IPS-NIHi7 (cell line): ENCODE data around the gene DHDH.

Source experiments
- DNase-seq: peaks from one replicate; pipeline ENCODE4 v3.0.0; 2012; ENCODE audit warnings: mixed read lengths; ENCODE audit errors: extremely low spot score

Gene DHDH

DNA sequence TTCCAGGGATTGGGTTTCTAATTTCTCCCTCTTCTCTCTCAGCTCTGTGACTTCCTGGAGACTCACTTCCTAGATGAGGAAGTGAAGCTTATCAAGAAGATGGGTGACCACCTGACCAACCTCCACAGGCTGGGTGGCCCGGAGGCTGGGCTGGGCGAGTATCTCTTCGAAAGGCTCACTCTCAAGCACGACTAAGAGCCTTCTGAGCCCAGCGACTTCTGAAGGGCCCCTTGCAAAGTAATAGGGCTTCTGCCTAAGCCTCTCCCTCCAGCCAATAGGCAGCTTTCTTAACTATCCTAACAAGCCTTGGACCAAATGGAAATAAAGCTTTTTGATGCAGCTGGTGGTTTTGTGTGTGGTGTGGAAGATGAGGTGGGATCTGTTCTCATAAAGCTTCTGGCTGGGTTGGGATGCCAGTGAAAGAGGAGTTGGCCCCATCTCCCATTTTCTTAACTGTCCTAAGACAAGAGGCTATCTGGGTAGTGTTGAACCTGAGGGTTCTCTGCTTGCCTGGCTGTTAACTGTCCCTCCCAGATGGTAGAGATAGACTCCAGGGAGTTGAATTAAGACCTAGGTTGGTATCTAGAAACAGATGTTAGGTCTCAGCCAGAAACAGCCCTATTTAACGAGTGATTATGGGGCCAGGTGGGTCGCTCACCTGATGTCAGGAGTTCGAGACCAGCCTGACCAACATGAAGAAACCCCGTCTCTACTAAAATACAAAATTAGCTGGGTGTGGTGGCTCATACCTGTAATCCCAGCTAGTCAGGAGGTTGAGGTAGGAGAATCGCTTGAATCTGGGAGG lies 33.2 kb downstream of the DHDH start:
- DNase-seq = no peak

GRCh38 chr19:48967346-48968178 lies 34.1 kb downstream of the DHDH start:
- no peak for DNase-seq

- DNase-seq = no peak
These were observed 34.7 kb downstream of the DHDH start for GRCh38 chr19:48968179-48968661.

GRCh38 chr19:48968813-48969218 lies 35.3 kb downstream of the DHDH start:
- DNase-seq = no peak

- DNase-seq = no peak
These were observed 36.0 kb downstream of the DHDH start for GRCh38 chr19:48969276-48970138.

DNA sequence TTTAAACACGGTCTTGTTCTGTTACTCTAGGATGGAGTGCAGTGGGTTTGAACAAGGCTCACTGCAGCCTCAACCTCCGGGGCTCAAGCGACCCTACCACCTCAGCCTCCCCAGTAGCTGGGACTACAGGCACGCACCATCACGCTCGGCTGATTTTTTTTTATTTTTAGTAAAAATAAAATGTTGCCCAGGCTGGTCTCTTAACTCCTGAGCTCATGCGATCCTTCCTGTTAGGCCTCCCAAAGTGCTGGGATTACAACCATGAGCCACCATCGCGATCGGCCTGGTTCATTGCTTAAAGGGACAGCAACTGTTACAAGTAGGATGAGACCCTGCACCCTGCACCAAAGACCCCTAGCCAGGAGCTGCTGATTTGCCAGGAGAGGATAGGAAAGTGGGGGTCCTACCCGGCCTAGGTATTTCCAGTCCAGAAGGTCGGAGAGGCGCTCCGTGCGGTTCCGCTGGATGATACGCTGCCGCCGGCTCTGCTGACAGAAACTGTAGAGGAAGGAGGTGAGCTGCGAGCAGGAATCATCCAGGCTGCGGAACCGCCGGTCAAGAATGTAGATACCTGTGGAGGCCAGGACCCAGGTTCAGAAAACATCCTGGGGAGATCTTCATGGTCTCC lies 36.8 kb downstream of the DHDH start:
- no peak for DNase-seq

DNA sequence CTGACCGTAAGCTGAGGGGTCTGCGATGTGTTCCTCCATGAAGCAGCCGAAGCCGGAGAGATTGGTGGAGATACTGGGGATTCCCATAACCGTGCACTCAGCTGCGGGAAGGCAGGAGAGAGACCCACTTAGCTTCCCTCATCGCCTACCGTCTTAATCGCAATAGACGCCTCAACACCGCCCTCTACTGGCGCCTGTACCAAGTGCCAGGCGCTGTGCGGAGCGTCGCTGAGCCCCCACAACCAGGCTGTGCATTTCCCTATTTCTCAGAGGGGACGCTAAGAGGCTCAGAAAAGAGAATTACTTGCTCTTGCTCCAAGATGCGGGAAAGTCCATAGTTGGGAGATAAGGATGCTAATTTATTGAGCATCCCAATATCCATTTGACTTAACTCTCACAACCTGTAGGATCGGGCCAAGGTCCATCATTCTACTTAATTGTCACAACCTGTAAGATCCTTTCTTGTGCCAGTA lies 37.5 kb downstream of the DHDH start:
- DNase-seq = peak; percentile 88

DNA sequence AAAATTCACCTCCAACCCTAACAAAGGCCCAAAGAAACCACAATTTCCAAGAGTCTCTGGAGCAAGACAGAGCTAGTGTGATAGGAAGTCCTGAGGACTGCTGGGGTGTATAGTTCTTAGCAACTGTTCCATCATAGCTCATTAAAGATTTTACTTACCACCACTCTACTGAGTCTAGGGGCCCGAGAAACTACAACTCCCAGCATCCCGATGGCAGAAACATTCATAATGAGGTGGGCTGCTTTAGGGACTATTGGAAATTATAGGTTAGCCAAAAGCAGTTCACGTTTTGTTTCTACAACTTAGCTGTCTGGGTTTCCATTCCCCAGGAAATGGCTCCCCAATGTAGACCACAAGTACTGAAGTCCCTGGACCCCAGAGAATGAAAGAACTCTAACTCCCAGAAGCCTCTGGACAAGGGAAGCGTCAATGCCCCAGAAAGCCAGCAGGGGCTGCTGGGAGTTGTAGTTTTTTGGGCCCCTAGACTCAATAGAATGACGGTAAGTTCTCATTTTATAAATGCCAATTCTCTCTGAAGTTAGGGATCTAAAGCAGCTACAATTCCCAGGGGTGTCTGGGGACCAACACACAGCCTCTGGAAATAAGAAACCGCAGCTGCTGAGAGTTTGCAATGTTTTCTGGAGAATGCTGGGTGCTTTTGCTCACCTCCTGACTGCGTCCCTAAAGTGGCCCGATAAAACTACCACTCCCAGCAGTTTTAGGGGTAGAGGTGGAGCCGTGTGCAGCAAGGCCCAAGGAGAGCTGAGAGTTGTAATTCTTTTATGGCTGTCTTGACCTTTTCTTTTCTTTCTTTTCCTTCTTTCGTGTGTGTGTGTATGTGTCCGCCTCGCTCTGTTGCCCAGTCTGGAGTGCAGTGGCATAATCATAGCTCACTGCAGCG lies 42.7 kb downstream of the DHDH start:
- DNase-seq = peak; percentile 60

GRCh38 chr19:48977061-48977460 lies 43.6 kb downstream of the DHDH start:
- no peak for DNase-seq

- DNase-seq = no peak
These were observed 48.8 kb downstream of the DHDH start for GRCh38 chr19:48982280-48982679.

DNA sequence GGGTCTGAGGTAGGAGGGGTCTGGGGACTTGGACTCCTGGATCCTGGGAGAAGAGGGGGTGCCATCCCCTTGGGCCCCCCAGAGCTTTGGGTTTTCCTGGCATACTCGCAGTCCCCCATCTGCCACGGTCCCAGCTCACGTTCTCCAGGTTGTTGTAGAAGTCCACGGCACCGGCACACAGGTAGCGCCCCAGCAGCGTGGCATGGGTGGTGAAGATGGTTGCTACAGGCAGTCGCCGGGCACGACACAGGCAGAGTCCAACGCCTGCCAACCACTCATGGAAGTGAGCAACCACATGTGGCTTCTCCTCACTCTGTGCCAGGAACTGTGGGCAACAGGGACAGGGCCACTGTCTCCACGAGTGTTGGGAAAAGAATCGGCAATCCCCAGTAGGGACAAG lies 52.2 kb downstream of the DHDH start:
- DNase-seq = no peak

DNA sequence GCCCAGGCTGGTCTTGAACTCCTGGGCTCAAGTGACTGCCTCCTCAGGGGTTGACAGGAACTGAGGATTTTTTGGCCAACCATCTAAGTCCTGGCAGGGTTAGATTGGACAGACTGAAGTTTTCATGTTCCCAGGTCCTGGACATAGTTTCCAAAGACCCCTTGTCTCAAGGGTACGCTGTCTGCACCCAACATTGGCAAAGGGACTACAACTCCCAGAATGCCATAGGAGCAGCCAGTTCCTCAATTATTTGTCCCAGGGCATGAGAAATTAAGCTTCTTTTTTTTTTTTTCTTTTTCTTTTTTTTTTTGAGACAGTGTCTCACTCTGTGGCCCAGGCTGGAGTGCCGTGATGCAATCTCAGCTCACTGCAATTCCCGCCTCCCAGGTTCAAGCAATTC lies 52.7 kb downstream of the DHDH start:
- DNase-seq = no peak

DNA sequence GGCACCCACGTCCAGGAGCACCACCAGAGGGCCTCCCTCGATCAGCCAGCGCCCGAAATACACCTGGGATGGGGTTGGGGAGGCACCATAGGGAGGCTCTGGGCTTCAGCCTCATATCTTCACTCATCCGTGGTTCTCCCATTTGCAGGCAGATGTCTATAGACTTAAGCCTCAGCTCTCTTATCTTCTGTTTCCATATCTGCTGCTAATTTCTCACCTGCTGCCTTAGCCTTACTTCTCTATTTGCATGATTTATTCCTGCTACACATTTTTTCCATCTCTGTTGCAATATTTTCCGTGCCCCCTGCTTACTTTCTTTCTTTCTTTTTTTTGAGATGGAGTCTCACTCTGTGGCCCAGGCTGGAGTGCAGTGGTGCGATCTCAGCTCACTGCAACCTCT lies 53.8 kb downstream of the DHDH start:
- no peak for DNase-seq

DNA sequence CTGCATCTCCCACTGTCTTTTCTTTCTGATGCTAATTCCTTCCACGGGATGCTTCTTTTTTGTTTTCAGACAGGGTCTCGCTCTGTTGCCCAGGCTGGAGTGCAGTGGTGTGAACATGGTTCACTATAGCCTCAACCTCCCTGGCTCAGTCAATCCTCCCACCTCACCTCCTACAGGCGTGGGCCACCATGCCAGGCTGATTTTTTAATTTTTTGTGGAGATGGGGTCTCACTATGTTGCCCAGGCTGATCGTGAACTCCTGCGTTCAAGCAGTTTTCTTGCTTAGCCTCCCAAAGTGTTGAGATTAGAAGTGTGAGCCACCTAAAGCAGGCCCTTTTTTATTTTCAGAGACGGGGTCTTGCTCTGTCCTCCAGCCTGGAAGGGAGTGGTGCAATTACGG lies 54.8 kb downstream of the DHDH start:
- no peak for DNase-seq

DNA sequence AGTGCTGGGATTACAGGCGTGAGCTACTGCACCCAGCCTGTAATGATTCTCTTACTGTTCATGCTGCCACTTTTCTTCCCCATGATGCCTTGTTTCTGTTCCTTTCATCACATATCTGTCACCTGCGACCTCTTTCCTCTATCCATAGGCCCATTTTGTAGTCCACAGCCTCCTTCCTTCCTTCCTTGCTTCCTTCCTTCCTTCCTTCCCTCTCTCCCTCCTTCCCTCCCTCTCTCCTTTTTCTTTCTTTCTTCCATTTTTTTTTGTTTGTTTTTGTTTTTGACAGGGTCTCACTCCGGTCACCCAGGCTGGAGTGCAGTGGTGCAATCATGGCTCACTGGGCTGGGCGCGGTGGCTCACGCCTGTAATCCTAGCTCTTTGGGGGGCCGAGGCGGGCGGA lies 55.4 kb downstream of the DHDH start:
- no peak for DNase-seq

GRCh38 chr19:48989701-48990291 lies 56.3 kb downstream of the DHDH start:
- no peak for DNase-seq

GRCh38 chr19:48990400-48990799 lies 56.9 kb downstream of the DHDH start:
- no peak for DNase-seq

DNA sequence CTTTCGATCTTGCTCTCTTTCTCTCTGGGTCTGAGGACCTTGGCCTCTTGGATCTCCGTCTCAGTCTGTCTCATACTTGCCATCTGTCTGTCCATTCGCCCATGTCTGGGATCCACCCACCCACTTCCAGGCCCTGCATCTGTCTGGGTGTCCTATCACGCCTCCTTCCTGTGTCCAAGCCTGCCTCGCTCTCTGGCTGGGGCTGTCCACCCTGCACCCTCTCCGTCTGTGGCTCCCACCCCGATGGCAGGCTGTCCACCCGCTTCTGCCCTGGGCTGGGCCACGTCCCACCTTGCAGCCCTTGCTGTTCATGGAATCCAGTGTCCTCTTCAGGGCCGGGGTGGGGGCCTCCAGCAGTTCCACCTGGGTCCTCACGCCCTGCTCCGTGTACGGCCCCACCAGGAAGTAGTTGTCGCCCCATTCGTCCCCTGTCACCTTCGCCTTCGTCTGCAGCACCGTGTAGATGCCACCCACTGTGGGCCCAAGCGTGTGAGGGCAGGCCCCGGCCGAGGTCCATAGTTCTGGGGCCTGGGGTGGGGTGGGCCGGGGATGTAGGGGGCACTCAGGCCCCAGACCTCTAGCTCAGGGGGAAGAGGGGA lies 57.6 kb downstream of the DHDH start:
- DNase-seq = no peak

- peak; percentile 74 for DNase-seq
These were observed 58.5 kb downstream of the DHDH start for GRCh38 chr19:48991873-48992580.
